ENCODE results near the gene SCYL2.
"Not testable (repeated sequence)": the region's sequence is repeated elsewhere in the genome, so short reads cannot be mapped to it uniquely, and the experiment has no call there.

The SCYL2 gene

GRCh38 chr12:100331871-100332270 is 64.9 kb downstream of the SCYL2 start:
- DNase-seq: no peak

- DNase-seq: no peak
Measured at GRCh38 chr12:100332852-100333251, 65.9 kb downstream of the SCYL2 start.

GRCh38 chr12:100337299-100337698 is 70.3 kb downstream of the SCYL2 start:
- no peak for DNase-seq

- no peak for DNase-seq
Measured at GRCh38 chr12:100337727-100338126, 70.8 kb downstream of the SCYL2 start.

GRCh38 chr12:100339071-100339470 is 72.1 kb downstream of the SCYL2 start:
- no peak for DNase-seq

GRCh38 chr12:100342897-100343296 is 75.9 kb downstream of the SCYL2 start:
- not testable (repeated sequence) for DNase-seq

GRCh38 chr12:100344351-100344750 is 77.4 kb downstream of the SCYL2 start:
- DNase-seq: not testable (repeated sequence)

GRCh38 chr12:100345020-100345767 is 78.2 kb downstream of the SCYL2 start:
- no peak for DNase-seq

GRCh38 chr12:100346660-100347059 is 79.7 kb downstream of the SCYL2 start:
- DNase-seq: no peak

- no peak for DNase-seq
Measured at GRCh38 chr12:100348657-100349454, 81.9 kb downstream of the SCYL2 start.

- no peak for DNase-seq
Measured at GRCh38 chr12:100356644-100357223, 89.8 kb downstream of the SCYL2 start, which contains the start of gene SLC17A8. TSS of gene SLC17A8 (plus strand) at chr12:100357074. CDS start at chr12:100357392, 318 bp downstream.

GRCh38 chr12:100359248-100359647 is 92.3 kb downstream of the SCYL2 start:
- DNase-seq: no peak

- no peak for DNase-seq
Measured at GRCh38 chr12:100359822-100360221, 92.8 kb downstream of the SCYL2 start.

GRCh38 chr12:100360450-100360849 is 93.5 kb downstream of the SCYL2 start:
- DNase-seq: no peak

- DNase-seq: no peak
Measured at GRCh38 chr12:100364324-100364723, 97.3 kb downstream of the SCYL2 start.

- DNase-seq: no peak
Measured at GRCh38 chr12:100365411-100365810, 98.4 kb downstream of the SCYL2 start.

- DNase-seq: no peak
Measured at GRCh38 chr12:100368066-100368465, 101.1 kb downstream of the SCYL2 start.

GRCh38 chr12:100371146-100371545 is 104.2 kb downstream of the SCYL2 start:
- no peak for DNase-seq

- DNase-seq: no peak
Measured at GRCh38 chr12:100372853-100373640, 106.1 kb downstream of the SCYL2 start.

- no peak for DNase-seq
Measured at GRCh38 chr12:100375038-100375735, 108.2 kb downstream of the SCYL2 start.

- no peak for DNase-seq
Measured at GRCh38 chr12:100376161-100376560, 109.2 kb downstream of the SCYL2 start.

GRCh38 chr12:100381379-100381778 is 114.4 kb downstream of the SCYL2 start:
- no peak for DNase-seq
